ENCODE measurements around the gene NOL12.

Gene NOL12

GRCh38 chr22:37686002-37686982, at the start of gene NOL12 (continued):
- no peak for TF ChIP-seq ZNF433 (tag by site-specific recombination; IDR thresholded peaks at IDR 0.05; ENCODE audit: low read depth)
- peak; percentile 73 for TF ChIP-seq ZNF645 (tag by site-specific recombination; IDR thresholded peaks at IDR 0.05)
- no peak for TF ChIP-seq ZNF530 (tag by site-specific recombination; IDR thresholded peaks at IDR 0.05; ENCODE audit: low read depth)
- TF ChIP-seq ZNF837 (tag by site-specific recombination; IDR thresholded peaks at IDR 0.05) = no peak
- no peak for TF ChIP-seq EGR2 (tag by site-specific recombination; IDR thresholded peaks at IDR 0.05; ENCODE audit: low read depth)
- peak; percentile 93; the same call in 1 of the 2 replicates for TF ChIP-seq ZNF785 (tag by site-specific recombination; IDR thresholded peaks at IDR 0.05)
- TF ChIP-seq ZNF777 (tag by site-specific recombination; IDR thresholded peaks at IDR 0.05; ENCODE audit: borderline replicate concordance) = peak; percentile 70; the same call in 1 of the 2 replicates
- peak; percentile 87; the same call in 1 of the 2 replicates for TF ChIP-seq REPIN1 (tag by site-specific recombination; IDR thresholded peaks at IDR 0.05; ENCODE audit: low read depth)
- TF ChIP-seq ZNF560 (tag by site-specific recombination; IDR thresholded peaks at IDR 0.05; ENCODE audit: borderline replicate concordance) = no peak
- TF ChIP-seq, protein P1, sequence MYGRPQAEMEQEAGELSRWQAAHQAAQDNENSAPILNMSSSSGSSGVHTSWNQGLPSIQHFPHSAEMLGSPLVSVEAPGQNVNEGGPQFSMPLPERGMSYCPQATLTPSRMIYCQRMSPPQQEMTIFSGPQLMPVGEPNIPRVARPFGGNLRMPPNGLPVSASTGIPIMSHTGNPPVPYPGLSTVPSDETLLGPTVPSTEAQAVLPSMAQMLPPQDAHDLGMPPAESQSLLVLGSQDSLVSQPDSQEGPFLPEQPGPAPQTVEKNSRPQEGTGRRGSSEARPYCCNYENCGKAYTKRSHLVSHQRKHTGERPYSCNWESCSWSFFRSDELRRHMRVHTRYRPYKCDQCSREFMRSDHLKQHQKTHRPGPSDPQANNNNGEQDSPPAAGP (tag by site-specific recombination; IDR thresholded peaks at IDR 0.05) = peak; percentile 97
- TF ChIP-seq CTCF (tag by site-specific recombination; IDR thresholded peaks at IDR 0.05) = peak; percentile 12; the same call in 1 of the 2 replicates
- no peak for TF ChIP-seq ZNF274 (IDR thresholded peaks at IDR 0.05; ENCODE audit: low read length)
- TF ChIP-seq ZNF274 (tag by site-specific recombination; IDR thresholded peaks at IDR 0.05; ENCODE audit: borderline replicate concordance) = no peak
- no peak for TF ChIP-seq ZNF157 (tag by site-specific recombination; IDR thresholded peaks at IDR 0.05)
- TF ChIP-seq, protein P2, sequence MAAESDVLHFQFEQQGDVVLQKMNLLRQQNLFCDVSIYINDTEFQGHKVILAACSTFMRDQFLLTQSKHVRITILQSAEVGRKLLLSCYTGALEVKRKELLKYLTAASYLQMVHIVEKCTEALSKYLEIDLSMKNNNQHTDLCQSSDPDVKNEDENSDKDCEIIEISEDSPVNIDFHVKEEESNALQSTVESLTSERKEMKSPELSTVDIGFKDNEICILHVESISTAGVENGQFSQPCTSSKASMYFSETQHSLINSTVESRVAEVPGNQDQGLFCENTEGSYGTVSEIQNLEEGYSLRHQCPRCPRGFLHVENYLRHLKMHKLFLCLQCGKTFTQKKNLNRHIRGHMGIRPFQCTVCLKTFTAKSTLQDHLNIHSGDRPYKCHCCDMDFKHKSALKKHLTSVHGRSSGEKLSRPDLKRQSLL (tag by site-specific recombination; IDR thresholded peaks at IDR 0.05) = 0 out of 2 replicates have a peak, but pooled peaks have one; percentile 46
- TF ChIP-seq ZNF830 (tag by site-specific recombination; IDR thresholded peaks at IDR 0.05; ENCODE audit: low read depth) = no peak
- TF ChIP-seq ZNF514 (tag by site-specific recombination; IDR thresholded peaks at IDR 0.05) = no peak
- TF ChIP-seq ZNF266 (tag by site-specific recombination; IDR thresholded peaks at IDR 0.05; ENCODE audit: low read depth) = no peak
- TF ChIP-seq ZNF23 (tag by site-specific recombination; IDR thresholded peaks at IDR 0.05; ENCODE audit: borderline replicate concordance) = no peak
- no peak for TF ChIP-seq ZNF510 (tag by site-specific recombination; IDR thresholded peaks at IDR 0.05; ENCODE audit: insufficient replicate concordance)
- no peak for TF ChIP-seq ZNF114 (tag by site-specific recombination; IDR thresholded peaks at IDR 0.05)
- TF ChIP-seq ZNF548 (tag by site-specific recombination; IDR thresholded peaks at IDR 0.05) = no peak
- peak; percentile 94 for TF ChIP-seq ZFP37 (tag by site-specific recombination; IDR thresholded peaks at IDR 0.05)
- TF ChIP-seq ZNF621 (tag by site-specific recombination; IDR thresholded peaks at IDR 0.05) = no peak
- no peak for TF ChIP-seq ZNF248 (tag by site-specific recombination; IDR thresholded peaks at IDR 0.05)
- no peak; the same call in 1 of the 2 replicates for TF ChIP-seq ZNF585B (tag by site-specific recombination; IDR thresholded peaks at IDR 0.05)
- peak; percentile 93 for TF ChIP-seq ZNF660 (tag by site-specific recombination; IDR thresholded peaks at IDR 0.05)
- no peak for TF ChIP-seq ZNF174 (tag by site-specific recombination; IDR thresholded peaks at IDR 0.05)
- TF ChIP-seq ZFP3 (tag by site-specific recombination; IDR thresholded peaks at IDR 0.05; ENCODE audit: low read depth) = no peak
- TF ChIP-seq SP7 (tag by site-specific recombination; IDR thresholded peaks at IDR 0.05) = peak; percentile 96
- peak; percentile 95 for TF ChIP-seq ZFP69B (tag by site-specific recombination; IDR thresholded peaks at IDR 0.05)
- peak; percentile 91 for TF ChIP-seq ZSCAN30 (tag by site-specific recombination; IDR thresholded peaks at IDR 0.05)
- no peak for TF ChIP-seq BCL11A (tag by site-specific recombination; IDR thresholded peaks at IDR 0.05; ENCODE audit: low read depth)
- peak; percentile 89 for TF ChIP-seq SP2 (tag by site-specific recombination; IDR thresholded peaks at IDR 0.05)
- TF ChIP-seq ZNF629 (tag by site-specific recombination; IDR thresholded peaks at IDR 0.05) = peak; percentile 90
- TF ChIP-seq KLF8 (tag by site-specific recombination; IDR thresholded peaks at IDR 0.05) = peak; percentile 98
- TF ChIP-seq ZNF354C (tag by site-specific recombination; IDR thresholded peaks at IDR 0.05; ENCODE audit: borderline replicate concordance, low read depth) = no peak
